ENCODE measurements around the gene HACD1.

GRCh38 chr10:17609523-17610079, 7.6 kb downstream of the HACD1 start:
- TF ChIP-seq CTCF (IDR thresholded peaks at IDR 0.05) (no peak), POLR2A (IDR thresholded peaks at IDR 0.05) (no peak)
